ENCODE data around the gene HMGCS1. TPM values are rescaled to one million over a fixed set of nuclear protein-coding genes. Genes with fewer than 3 reads are reported as not detected.

Gene HMGCS1
- total and polyA plus RNA-seq, 2 donors from 2014 or later, result 30.9 to 55.1 TPM

- DNase-seq, result peak in 3 of 5 donors; percentile 41 to 67 (median 46)
- H3K4me1 ChIP-seq (ENCODE audit: control insufficient read depth in 2 of 3, insufficient read depth in 2 of 3, low read depth in 1 of 3, low read length in 3 of 3), result peaks cover 0 to 9% (median 8%) of the 10 kb centered on the region in 3 donors
- no peaks in the 10 kb centered on the region for H3K36me3 ChIP-seq (ENCODE audit: control insufficient read depth in 2 of 3, insufficient read depth in 3 of 3, low read length in 3 of 3)
- no peaks in the 10 kb centered on the region for H3K27me3 ChIP-seq (ENCODE audit: control insufficient read depth, insufficient read depth, low read length)
- no peak for FAIRE-seq
- H3K9me3 ChIP-seq (ENCODE audit: control insufficient read depth in 2 of 3, insufficient read depth in 1 of 3, low read length in 3 of 3), result no peaks in the 10 kb centered on the region
- H3K4me3 ChIP-seq (ENCODE audit: low read length in 3 of 3), result no peak overlapping the region
- intact Hi-C loops (cut with DNase I), result no loop called here
- TF ChIP-seq, protein P1, sequence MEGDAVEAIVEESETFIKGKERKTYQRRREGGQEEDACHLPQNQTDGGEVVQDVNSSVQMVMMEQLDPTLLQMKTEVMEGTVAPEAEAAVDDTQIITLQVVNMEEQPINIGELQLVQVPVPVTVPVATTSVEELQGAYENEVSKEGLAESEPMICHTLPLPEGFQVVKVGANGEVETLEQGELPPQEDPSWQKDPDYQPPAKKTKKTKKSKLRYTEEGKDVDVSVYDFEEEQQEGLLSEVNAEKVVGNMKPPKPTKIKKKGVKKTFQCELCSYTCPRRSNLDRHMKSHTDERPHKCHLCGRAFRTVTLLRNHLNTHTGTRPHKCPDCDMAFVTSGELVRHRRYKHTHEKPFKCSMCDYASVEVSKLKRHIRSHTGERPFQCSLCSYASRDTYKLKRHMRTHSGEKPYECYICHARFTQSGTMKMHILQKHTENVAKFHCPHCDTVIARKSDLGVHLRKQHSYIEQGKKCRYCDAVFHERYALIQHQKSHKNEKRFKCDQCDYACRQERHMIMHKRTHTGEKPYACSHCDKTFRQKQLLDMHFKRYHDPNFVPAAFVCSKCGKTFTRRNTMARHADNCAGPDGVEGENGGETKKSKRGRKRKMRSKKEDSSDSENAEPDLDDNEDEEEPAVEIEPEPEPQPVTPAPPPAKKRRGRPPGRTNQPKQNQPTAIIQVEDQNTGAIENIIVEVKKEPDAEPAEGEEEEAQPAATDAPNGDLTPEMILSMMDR (IDR thresholded peaks at IDR 0.05; ENCODE audit: borderline replicate concordance, extremely low read depth, insufficient read depth), result no peak
- no peak overlapping the region for H3K9ac ChIP-seq (ENCODE audit: low read length in 3 of 3)
- no peak overlapping the region for H3K27ac ChIP-seq (ENCODE audit: low read depth in 2 of 2, low read length in 2 of 2)
Observed at GRCh38 chr5:43357878-43358281, 44.7 kb upstream of the HMGCS1 start.

- TF ChIP-seq, protein P1 (IDR thresholded peaks at IDR 0.05; ENCODE audit: borderline replicate concordance, extremely low read depth, insufficient read depth), result no peak
- Histone ChIP-seq H3K27me3 (ENCODE audit: control insufficient read depth, insufficient read depth, low read length) (no peaks in the 10 kb centered on the region), H3K36me3 (ENCODE audit: control insufficient read depth in 2 of 3, insufficient read depth in 3 of 3, low read length in 3 of 3) (no peaks in the 10 kb centered on the region), H3K9ac (ENCODE audit: low read length in 3 of 3) (no peak overlapping the region), H3K4me3 (ENCODE audit: low read length in 3 of 3) (no peak overlapping the region), H3K27ac (ENCODE audit: low read depth in 2 of 2, low read length in 2 of 2) (no peak overlapping the region), H3K4me1 (ENCODE audit: control insufficient read depth in 2 of 3, insufficient read depth in 2 of 3, low read depth in 1 of 3, low read length in 3 of 3) (peaks cover 0 to 9% (median 8%) of the 10 kb centered on the region in 3 donors), H3K9me3 (ENCODE audit: control insufficient read depth in 2 of 3, insufficient read depth in 1 of 3, low read length in 3 of 3) (no peaks in the 10 kb centered on the region)
- FAIRE-seq, result no peak
- peak in 2 of 5 donors; percentile 8 to 49 for DNase-seq
- intact Hi-C loops (cut with DNase I), result no loop called here
Observed at GRCh38 chr5:43357067-43357466, 43.9 kb upstream of the HMGCS1 start.

DNA sequence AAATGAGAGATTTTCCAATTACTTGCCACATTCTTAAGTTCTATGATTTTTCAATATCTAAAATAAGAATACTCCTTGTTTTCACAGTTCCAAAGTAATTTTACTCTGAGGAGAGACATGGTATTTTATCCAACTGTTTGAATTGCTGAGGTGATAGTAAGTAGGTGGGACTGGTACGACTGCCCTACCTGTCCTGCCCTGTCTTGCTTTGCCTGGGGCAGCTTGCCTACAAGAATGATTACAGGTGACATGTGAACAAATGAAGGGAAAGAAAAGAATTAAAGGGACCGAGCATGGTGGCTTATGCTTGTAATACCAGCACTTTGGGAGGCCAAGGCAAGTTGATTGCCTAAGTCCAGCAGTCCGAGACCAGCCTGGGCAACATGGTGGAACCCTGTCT, 41.6 kb upstream of the HMGCS1 start:
- no peaks in the 10 kb centered on the region for H3K9me3 ChIP-seq (ENCODE audit: control insufficient read depth in 2 of 3, insufficient read depth in 1 of 3, low read length in 3 of 3)
- DNase-seq, result no peak
- intact Hi-C loops (cut with DNase I), result no loop called here
- no peaks in the 10 kb centered on the region for H3K36me3 ChIP-seq (ENCODE audit: control insufficient read depth in 2 of 3, insufficient read depth in 3 of 3, low read length in 3 of 3)
- H3K9ac ChIP-seq (ENCODE audit: low read length in 3 of 3), result no peak overlapping the region
- FAIRE-seq, result no peak
- H3K4me3 ChIP-seq (ENCODE audit: low read length in 3 of 3), result no peak overlapping the region
- TF ChIP-seq, protein P1 (IDR thresholded peaks at IDR 0.05; ENCODE audit: borderline replicate concordance, extremely low read depth, insufficient read depth), result no peak
- no peaks in the 10 kb centered on the region for H3K27me3 ChIP-seq (ENCODE audit: control insufficient read depth, insufficient read depth, low read length)
- H3K4me1 ChIP-seq (ENCODE audit: control insufficient read depth in 2 of 3, insufficient read depth in 2 of 3, low read depth in 1 of 3, low read length in 3 of 3), result peaks cover 0 to 9% (median 8%) of the 10 kb centered on the region in 3 donors
- no peak overlapping the region for H3K27ac ChIP-seq (ENCODE audit: low read depth in 2 of 2, low read length in 2 of 2)

DNA sequence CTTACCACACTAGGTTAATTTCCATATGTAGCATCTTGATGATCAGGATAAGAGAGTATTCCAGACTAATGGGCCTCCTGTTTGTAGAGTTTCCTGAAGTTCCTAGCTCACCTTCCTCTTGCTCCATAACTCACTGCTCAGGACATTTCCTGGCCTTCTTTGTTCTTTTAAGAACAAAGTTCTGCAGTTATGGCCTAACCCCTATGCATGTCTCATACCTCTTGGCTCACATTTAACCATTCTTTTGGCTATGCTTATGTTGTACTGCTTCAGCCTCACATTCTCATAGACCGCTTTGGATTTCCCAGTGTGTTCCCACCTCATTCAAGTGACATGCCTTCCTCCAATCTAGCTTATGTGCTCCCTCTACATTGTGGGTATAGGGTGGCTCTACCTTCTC, 40.5 kb upstream of the HMGCS1 start:
- TF ChIP-seq, protein P1 (IDR thresholded peaks at IDR 0.05; ENCODE audit: borderline replicate concordance, extremely low read depth, insufficient read depth), result no peak
- FAIRE-seq, result no peak
- no peak for DNase-seq

More for the DNA sequence above, 40.5 kb upstream of the HMGCS1 start:
- H3K4me3 ChIP-seq (ENCODE audit: low read length in 3 of 3), result no peak overlapping the region
- H3K27ac ChIP-seq (ENCODE audit: low read depth in 2 of 2, low read length in 2 of 2), result no peak overlapping the region
- intact Hi-C loops (cut with DNase I), result no loop called here
- no peaks in the 10 kb centered on the region for H3K36me3 ChIP-seq (ENCODE audit: control insufficient read depth in 2 of 3, insufficient read depth in 3 of 3, low read length in 3 of 3)
- peaks cover 0 to 9% (median 8%) of the 10 kb centered on the region in 3 donors for H3K4me1 ChIP-seq (ENCODE audit: control insufficient read depth in 2 of 3, insufficient read depth in 2 of 3, low read depth in 1 of 3, low read length in 3 of 3)
- H3K9ac ChIP-seq (ENCODE audit: low read length in 3 of 3), result no peak overlapping the region
- H3K27me3 ChIP-seq (ENCODE audit: control insufficient read depth, insufficient read depth, low read length), result no peaks in the 10 kb centered on the region
- no peaks in the 10 kb centered on the region for H3K9me3 ChIP-seq (ENCODE audit: control insufficient read depth in 2 of 3, insufficient read depth in 1 of 3, low read length in 3 of 3)

Measured in kidney (tissue), 14 donors.